GM08714 (cell line): ENCODE measurements around the gene SETBP1.

ENCODE experiments used
- H3K4me3 ChIP-seq: fragments of 200-500 bp; sonication (Bioruptor generic); 2 replicates; pipeline ENCODE4 v1.5.1; 2014; ENCODE audit warnings: mild to moderate bottlenecking, low read length, inconsistent platforms
- ZNF274 ChIP-seq: IDR thresholded peaks from 2 replicates; pipeline ENCODE4 v1.6.1; 2012; ENCODE audit warnings: mild to moderate bottlenecking, low read depth, low read length

SETBP1 gene

DNA sequence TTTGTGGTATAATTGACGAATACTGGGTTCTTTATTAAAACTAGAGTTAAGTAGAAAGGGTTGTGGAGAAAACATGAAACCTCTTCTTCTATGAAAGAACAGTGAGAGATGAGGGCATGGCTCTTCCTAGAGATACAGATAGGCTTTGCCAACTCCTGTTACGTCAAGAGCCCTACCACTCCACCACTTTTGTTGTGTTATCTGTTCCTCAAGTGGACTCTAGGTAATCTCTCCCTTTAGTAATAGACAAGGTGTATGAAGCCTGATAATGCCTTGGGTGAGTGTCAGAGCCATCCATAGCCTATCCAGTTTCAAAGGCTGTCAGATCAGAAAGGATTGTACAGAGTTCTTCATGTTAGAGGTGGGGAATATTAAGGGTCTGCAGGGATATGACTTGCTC lies 176.4 kb downstream of the SETBP1 start:
- no peak overlapping the region for H3K4me3 ChIP-seq
- TF ChIP-seq ZNF274: no peak

DNA sequence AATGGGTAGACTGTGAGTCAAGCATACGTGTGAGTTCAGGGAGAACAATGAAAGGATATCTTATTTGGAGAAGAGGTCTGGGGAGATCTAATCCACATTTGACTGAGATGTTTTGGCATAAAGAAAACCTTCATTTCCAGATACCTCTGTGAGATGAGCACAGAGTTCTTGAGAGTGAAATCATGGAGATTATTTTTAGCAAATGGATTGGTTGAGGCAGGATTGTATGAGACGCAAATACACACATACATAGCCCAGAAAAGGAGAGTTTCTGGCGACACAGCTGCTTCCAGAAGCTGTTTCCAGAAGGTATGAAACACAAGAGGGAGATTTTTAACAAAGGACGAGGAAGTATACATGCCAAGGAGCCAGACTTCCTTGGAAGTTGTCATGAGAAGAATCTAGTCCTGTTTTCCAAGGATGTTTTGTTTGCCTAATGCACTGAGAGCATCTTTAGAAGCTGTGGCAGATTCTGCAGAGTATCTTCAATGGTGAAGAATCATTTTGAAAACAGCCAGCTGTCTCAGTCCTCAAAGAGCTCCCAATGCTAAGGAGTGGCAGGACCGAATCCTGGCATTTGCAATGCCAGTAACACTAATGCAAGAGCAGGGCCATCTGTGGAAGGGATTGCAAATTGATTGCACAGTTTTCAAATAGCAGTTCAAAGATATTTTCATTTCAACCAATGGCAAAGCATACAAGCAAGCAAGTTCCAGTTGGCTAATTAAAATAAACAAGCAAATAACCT lies 177.2 kb downstream of the SETBP1 start:
- no peak for TF ChIP-seq ZNF274
- H3K4me3 ChIP-seq: no peak overlapping the region

DNA sequence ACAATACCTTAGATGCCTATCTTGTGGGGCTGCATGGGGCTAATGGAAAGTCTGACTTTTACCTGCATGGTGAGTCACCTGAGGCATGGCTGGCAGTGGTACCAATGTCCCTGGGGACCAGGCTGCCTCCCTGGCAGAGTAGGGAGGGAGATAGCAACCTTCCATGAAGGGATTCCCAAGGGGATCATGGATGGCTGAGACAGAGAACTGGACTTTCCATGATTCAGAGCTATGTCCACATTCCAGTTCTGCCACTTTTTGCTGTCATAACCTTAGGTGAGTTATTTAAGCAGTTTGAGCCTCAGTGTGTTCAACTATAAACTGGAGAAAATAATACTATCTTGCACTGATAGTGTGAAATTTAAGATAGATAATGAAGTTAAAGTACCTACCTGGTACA lies 178.6 kb downstream of the SETBP1 start:
- H3K4me3 ChIP-seq: no peak overlapping the region
- TF ChIP-seq ZNF274: no peak

DNA sequence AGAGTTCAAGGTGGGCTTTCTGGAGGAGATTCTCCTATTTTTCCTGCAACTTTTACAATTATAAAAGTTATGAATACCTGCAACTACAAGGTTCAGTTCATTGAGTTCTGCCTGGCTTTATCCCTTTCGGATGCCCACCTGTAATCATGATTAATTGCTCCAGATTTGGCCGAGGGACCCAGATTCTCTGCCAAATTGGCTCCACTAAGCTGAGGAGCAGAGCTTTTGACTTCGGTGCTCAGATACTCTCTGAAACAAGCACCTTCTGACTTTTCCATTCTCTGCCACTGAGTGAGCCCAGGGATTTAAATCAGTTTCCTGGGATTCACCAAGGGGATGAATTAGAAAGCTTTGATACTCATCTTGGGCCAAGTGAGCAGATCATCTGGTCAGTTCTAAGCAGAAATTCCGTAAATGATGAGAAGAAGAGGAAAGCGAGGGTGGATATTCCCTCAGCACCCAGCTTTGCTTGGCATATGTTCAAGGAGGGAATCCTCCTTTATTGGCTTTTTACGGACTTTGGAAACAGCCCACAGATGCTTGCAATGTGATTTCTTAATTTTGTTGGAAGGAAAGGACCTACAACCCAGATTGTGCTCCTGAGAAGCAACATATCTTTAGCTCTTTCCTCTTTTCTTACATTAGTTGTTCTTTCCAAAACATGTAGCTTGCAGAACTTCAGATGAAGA lies 179.2 kb downstream of the SETBP1 start:
- H3K4me3 ChIP-seq: no peak overlapping the region
- TF ChIP-seq ZNF274: no peak

DNA sequence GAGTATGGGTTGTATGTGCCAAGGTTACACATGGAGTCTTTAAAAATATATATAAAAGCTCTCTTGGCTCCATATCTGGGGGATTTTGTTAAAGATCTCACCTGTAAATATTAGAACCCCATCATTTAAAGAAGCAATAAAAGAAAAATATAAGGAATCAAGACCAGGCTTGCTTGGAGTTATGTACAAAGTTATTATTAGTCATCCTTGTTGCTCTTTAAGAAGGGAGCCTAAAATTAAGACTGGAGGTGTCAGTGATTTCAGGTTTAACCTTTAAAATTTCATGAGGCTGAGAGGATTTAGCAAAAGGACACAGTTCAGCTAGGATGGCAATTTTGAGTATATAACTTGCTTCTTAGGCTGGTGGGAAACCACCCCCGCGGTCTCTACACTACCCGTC lies 181.4 kb downstream of the SETBP1 start:
- no peak for TF ChIP-seq ZNF274
- H3K4me3 ChIP-seq: no peak overlapping the region

DNA sequence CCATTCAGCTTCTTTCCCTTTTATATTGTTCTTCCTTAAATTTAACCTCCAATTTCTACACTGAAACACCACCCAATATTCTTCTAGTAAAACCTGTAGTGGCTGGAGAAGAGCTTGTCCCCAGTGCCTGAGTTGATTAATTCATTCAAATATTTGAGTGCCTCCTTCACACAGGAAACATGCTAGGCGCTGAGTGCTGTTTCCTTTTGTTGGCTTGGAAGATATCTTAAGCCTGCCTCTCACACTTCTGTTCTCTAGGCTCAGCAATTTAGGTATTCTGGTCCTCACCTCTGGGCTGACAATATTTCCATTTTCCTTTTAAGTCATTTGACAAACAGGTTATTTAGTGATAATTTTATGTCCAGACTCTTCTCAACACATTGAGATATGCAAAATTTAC lies 185.4 kb downstream of the SETBP1 start:
- H3K4me3 ChIP-seq: no peak overlapping the region
- no peak for TF ChIP-seq ZNF274

DNA sequence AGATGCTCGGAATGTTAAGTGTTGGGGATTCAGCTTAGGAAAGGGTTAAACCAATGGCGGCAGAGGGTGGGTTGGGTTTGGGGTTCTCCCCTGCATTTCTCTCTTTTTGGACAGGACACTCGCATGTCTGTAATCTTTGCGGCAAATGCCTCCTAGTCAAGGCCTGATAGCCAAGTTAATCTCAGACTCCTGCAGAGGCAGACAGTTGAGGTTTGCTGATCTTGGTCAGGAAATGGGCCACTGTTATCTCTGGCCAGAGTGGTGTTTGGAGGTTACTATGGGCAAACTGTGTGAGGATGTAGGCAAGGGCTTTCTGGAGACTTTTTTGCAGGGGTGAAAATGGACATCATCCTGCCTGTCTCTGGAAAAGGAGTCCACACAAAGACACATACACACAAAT lies 188.8 kb downstream of the SETBP1 start:
- H3K4me3 ChIP-seq: no peak overlapping the region
- TF ChIP-seq ZNF274: no peak

DNA sequence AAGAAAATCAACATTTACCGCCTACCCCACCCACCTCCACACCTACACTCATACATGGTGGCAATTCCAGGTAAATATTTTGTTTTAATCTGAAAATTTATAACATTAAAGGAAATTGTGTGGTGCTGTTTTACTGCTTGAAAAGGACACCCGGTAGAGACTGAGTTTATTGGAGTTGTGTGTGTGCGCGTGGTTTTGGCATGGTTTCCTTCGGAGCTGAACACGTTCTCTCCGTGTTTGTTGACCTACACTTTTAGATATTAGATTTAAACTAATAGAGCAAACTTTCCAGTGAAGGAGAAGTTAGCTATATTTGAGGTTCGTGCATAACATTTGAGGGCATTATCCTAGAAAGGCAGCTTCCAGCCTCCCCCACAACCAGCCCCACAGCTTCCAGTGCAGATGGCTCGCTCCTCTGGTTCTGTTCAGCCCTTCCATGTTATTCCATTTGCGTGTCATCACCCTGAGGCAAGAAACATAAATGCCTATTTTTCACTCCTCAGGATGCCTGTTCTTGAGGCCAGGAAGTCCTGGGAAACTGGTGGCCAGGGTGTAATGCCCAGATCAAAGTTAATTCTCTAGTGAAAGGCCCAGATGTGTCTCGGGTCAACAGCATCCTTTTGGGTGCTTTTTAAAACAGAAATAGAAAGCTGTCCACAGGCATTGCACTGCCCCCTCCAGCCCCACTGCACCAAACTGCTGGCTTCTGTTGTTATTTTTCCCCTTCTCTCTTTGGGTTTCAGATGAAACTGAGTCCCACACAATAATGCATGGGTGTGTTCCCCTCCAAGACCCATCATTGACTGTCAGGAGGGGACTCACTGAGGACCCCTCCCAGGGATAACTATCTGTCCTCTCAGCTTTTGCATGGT lies 190.2 kb downstream of the SETBP1 start:
- no peak overlapping the region for H3K4me3 ChIP-seq
- TF ChIP-seq ZNF274: no peak

DNA sequence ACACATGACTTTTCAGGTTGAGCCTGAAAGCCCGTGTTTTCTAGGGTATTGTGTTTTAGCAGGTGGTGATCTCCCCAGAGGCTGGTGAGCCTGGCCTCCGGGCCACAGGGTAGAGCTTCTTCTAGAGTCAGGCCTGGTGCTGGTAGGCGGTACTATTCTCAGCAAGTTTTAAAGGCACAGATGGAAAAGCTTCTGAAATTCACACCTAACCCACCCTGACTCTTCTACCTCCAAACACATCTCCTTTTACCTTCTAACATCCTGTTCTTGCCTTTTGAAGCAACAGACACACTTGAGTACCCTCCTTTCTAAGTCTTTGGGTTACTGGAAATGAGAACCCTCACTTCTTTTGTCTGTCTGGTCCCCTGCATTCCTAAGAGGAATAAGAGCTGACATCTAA lies 191.1 kb downstream of the SETBP1 start:
- H3K4me3 ChIP-seq: no peak overlapping the region

DNA sequence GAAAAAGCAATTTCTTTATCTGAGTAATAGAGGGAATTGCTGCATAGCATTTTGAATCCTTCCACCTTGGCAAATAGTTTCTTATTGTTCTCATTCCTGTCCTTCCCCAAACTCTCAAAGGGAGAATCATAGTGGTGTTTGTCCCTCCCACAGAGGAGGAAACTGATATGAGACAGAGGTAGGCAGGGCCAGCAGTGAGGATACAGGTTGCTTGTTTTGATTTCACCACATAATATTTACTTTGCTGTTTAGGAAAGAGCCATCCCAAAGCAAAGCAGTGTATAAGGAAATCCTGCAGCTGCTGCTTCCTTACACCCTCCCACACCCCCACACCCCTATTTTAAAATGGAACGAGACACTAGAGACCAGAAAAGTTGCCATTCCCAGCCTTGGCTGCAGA lies 195.3 kb downstream of the SETBP1 start:
- TF ChIP-seq ZNF274: no peak
- no peak overlapping the region for H3K4me3 ChIP-seq

More for the DNA sequence above, 191.1 kb downstream of the SETBP1 start:
- TF ChIP-seq ZNF274: no peak

DNA sequence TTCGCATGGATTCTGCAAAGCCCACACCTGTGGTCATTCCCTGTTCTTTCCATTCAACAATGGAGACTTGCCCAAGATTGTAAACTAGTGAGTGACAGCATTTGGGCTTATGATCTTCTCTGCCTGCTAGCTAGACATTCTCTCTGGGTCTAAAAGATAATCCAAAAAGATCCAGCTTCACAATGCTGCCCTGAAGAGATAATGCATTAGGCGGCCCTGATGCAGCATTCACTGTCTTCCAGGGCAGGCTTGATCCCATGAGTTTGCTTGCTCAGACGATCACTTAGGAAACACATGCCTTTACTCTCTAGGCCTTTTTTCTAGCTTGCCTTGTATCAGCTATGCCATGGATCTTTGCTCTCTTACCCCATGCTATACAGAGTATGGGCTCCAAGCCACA lies 196.1 kb downstream of the SETBP1 start:
- H3K4me3 ChIP-seq: no peak overlapping the region
- TF ChIP-seq ZNF274: no peak

DNA sequence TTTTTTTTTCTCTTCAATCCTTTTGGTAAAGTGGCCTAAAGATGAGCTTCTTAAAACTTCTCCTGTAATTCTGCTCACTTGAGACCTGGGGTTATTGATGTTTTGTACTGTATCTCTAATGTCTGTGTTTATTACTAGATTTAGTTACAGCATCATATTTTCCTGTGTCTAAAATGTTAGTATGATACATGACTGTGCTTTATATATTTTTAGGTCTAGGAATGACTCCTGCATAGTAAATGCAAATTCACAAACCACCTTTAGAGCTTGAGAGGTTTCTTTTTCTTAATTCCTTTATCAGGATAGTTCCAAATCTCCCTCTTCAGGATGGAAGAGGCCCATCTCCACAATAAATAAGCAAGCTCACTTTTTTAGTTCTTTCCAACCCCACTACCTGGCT lies 197.6 kb downstream of the SETBP1 start:
- H3K4me3 ChIP-seq: no peak overlapping the region
- TF ChIP-seq ZNF274: no peak

DNA sequence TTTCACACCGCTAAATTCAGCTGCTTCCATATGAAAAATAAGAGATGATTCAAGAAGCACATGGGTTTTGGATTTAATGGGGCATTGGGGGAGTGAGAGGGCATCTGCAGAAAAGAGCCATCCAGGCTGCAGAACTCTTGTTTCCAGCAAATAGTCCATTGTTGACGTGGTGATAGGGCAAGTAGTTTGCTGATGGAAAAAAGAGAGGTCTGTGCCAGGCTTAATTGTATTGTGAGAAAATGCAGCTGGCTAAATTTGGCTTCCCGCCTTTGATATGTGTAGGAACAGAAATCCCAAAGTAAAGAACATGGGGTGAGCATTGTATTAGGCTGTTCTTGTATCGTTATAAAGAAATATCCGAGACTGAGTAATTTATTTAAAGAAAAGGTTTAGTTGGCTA lies 199.5 kb downstream of the SETBP1 start:
- no peak for TF ChIP-seq ZNF274
- H3K4me3 ChIP-seq: no peak overlapping the region

DNA sequence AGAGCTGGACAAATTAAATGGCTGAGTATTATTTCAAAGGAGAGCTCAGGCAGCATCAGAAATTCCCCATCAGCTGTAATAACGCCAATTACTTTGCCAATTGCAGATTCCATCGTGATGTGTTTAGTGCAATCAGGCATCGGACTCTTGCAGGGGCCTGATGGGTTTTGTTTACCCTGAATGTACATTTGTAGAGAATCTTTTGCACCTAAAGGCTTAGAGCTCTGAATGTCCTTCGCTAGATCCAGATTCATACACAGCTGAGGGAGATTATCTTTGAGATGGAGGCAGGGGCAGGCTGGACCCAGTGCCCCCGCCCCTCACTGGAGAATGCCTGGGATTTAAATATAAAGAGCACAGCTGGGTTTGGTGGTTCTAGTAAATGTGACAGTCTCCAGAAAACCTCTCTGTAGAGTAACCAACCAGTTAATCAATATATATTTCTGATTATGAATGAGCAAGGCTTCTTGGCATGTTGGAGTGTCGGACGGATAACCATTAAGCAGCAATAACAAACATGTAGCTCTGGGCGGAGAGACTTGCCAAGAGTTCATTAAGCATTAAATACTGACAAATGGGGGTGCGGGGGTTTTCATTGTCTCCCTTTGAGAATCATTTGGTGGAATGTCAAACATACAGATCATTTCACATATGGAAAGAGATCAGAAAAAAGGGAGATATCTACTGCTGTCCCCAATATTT lies 200.9 kb downstream of the SETBP1 start:
- H3K4me3 ChIP-seq: no peak overlapping the region
- TF ChIP-seq ZNF274: no peak
